Stomach (tissue), 9 donors: ENCODE measurements around the gene CLCNKB. TPM values are rescaled to one million over a fixed set of nuclear protein-coding genes. Genes with fewer than 3 reads are reported as not detected.

Experiments used
- DNase-seq, 2 donors: peaks; one replicate each; pipeline versions ENCODE4 v3.0.0 to v3.0.0-alpha.2; 2013 to 2019
- H3K27ac ChIP-seq, 5 donors: fragments of 200-600 bp in 4 of 5; sonication (generic) in 4 of 5; one replicate each; pipeline ENCODE4 v1.5.1; 2013 to 2019; ENCODE audit warnings: mild to moderate bottlenecking in 1 of 5, moderate library complexity in 1 of 5
- H3K27me3 ChIP-seq, 3 donors: fragments of 200-600 bp; sonication (generic); one replicate each; pipeline ENCODE4 v1.5.1; 2017 to 2019; ENCODE audit warnings: mixed run types in 1 of 3
- H3K36me3 ChIP-seq, 4 donors: fragments of 200-600 bp; sonication (generic); 1 replicate in 3 of 4; 2 replicates in 1 of 4; pipeline ENCODE4 v1.5.1; 2016 to 2019
- H3K4me1 ChIP-seq, 4 donors: fragments of 200-600 bp; sonication (generic); one replicate each; pipeline ENCODE4 v1.5.1; 2016 to 2019
- H3K4me3 ChIP-seq, 4 donors: fragments of 200-600 bp; sonication (generic) in 3 of 4; one replicate each; pipeline ENCODE4 v1.5.1; 2016 to 2019; ENCODE audit warnings: mild to moderate bottlenecking in 1 of 4
- H3K9me3 ChIP-seq, 4 donors: fragments of 200-600 bp; sonication (generic); one replicate each; pipeline ENCODE4 v1.5.1; 2016 to 2019
- EP300 ChIP-seq: sonication (generic); formaldehyde crosslinking; IDR thresholded peaks from one replicate; pipeline ENCODE4 v1.6.1; 2017; ENCODE audit warnings: antibody characterized with exemption
- POLR2A ChIP-seq, 4 donors: fragments of 450-650 bp; IDR thresholded peaks; one replicate each; pipeline ENCODE4 v1.6.1; 2016; ENCODE audit warnings: antibody characterized with exemption in 4 of 4, control low read depth in 2 of 4, mild to moderate bottlenecking in 1 of 4, moderate library complexity in 1 of 4
- POLR2AphosphoS5 ChIP-seq, 3 donors: sonication (generic); formaldehyde crosslinking; IDR thresholded peaks; one replicate each; pipeline ENCODE4 v1.6.1; 2016; ENCODE audit warnings: antibody characterized with exemption in 3 of 3
- WGBS, 5 donors: extraction: QIAGEN DNeasy Blood & Tissue Kit in 3 of 5; methylation state at CpG; one replicate each; pipeline versions ENCODE4 v1.1.5 to v1.1.7; 2013 to 2018; 5-methylcytosine and 5-hydroxymethylcytosine counted together
- intact Hi-C: fragments of 100-400 bp; cut with DNase I; formaldehyde crosslinking; loops from one replicate; pipeline ENCODE4 v1.15.1; 2023; ENCODE audit warnings: low total_unique reads
- polyA plus RNA-seq, 3 donors: library from polyadenylated mRNA; stranded (reverse); fragments of 200-250 nt; gene quantifications; one replicate each; pipeline ENCODE4 v1.2.3, GENCODE V29; 2013
- total RNA-seq, 5 donors: library from RNA; depleted of rRNA; stranded (reverse); fragments of >200 nt; gene quantifications; one replicate each; pipeline versions ENCODE4 v1.1.0 to v1.2.3, GENCODE V29; 2014 to 2016
- TF ChIP-seq, protein P1 (sequence below), 7 experiments: fragments of 450-650 bp in 4 of 7; fragments of 200-600 bp in 3 of 7; sonication (generic) in 3 of 7; IDR thresholded peaks; one replicate each; pipeline ENCODE4 v1.5.1; 2016 to 2019; ENCODE audit warnings: antibody characterized with exemption in 7 of 7, control low read depth in 2 of 7, mild to moderate bottlenecking in 1 of 7
- donor health status: healthy with polysubstance abuse.
- donor health status: Bipolar disorder and iron deficiency.
- donor health status: healthy.

The CLCNKB gene
- total and polyA plus RNA-seq, 8 donors = 0.19 to 0.92 (median 0.45) TPM; not detected in 4

DNA sequence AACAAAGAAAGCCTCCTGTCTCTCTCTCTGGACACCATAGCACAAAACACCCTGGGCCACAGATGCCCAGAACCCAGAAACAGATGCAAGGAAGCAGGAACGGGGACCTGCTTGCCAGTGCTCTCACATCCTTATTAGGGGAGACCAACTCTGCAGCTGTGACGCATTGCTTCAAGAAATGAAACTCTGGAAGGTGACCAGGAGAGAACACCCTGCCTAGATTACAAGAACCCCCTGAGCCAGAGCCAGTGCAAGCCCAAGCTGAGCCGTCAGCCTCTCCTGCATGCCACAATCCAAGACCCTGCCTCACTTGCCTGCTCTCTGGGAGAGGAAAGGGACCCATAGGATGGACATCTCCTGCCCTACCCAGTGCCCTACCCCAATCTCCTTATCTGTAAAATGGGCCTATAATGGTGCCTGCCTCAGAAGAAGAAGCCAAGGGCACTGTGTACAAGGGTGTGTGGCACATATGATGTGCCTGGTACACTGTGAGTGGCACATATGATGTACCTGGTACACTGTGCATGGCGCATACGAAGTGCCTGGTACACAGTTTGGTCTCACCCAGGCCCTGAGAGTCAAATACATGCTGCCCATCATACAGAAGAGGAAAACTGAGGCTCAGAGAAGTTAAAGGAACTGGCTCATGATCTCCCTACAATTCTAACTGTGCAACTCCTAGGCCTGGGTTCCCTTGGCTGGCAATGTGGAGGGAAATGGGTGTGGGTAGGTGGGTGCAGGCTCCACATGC, 46.7 kb downstream of the CLCNKB start:
- TF ChIP-seq EP300 (no peak), POLR2A (IDR thresholded peaks at IDR 0.05) (no peak), POLR2AphosphoS5 (IDR thresholded peaks at IDR 0.05) (no peak)
- TF ChIP-seq, protein P1, sequence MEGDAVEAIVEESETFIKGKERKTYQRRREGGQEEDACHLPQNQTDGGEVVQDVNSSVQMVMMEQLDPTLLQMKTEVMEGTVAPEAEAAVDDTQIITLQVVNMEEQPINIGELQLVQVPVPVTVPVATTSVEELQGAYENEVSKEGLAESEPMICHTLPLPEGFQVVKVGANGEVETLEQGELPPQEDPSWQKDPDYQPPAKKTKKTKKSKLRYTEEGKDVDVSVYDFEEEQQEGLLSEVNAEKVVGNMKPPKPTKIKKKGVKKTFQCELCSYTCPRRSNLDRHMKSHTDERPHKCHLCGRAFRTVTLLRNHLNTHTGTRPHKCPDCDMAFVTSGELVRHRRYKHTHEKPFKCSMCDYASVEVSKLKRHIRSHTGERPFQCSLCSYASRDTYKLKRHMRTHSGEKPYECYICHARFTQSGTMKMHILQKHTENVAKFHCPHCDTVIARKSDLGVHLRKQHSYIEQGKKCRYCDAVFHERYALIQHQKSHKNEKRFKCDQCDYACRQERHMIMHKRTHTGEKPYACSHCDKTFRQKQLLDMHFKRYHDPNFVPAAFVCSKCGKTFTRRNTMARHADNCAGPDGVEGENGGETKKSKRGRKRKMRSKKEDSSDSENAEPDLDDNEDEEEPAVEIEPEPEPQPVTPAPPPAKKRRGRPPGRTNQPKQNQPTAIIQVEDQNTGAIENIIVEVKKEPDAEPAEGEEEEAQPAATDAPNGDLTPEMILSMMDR (IDR thresholded peaks at IDR 0.05) = no peak
- no peak for DNase-seq
- Histone ChIP-seq H3K4me3 (no peak overlapping the region), H3K9me3 (no peaks in the 10 kb centered on the region), H3K4me1 (no peaks in the 10 kb centered on the region), H3K27me3 (no peaks in the 10 kb centered on the region), H3K27ac (no peak overlapping the region), H3K36me3 (no peaks in the 10 kb centered on the region)
- WGBS, 5 donors = 76 to 90% (median 83%) methylated on average over 5 of the region's 5 CpGs
- intact Hi-C loops = no loop called here

DNA sequence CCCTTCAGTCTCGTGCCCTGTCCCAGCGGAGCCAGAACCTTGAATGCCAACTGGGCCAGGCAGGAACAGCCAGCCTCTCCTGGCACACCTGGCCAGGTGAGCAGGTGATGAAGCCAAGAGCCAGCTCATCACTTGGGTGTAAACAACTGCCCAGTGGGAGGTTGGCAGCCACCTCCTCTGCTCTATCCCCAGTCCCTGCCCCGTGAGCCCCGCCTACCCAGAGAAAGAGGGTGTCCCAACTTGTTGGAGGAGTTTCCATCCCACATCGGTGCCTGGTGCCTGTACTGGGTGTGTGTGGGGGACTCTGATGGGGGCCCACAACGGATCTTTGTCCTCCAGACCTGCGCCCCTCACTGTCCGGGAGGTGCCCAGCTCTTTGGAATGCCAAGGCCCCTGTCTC, 47.7 kb downstream of the CLCNKB start:
- 63 to 75% (median 65%) methylated on average over 8 of the region's 8 CpGs for WGBS, 5 donors

DNA sequence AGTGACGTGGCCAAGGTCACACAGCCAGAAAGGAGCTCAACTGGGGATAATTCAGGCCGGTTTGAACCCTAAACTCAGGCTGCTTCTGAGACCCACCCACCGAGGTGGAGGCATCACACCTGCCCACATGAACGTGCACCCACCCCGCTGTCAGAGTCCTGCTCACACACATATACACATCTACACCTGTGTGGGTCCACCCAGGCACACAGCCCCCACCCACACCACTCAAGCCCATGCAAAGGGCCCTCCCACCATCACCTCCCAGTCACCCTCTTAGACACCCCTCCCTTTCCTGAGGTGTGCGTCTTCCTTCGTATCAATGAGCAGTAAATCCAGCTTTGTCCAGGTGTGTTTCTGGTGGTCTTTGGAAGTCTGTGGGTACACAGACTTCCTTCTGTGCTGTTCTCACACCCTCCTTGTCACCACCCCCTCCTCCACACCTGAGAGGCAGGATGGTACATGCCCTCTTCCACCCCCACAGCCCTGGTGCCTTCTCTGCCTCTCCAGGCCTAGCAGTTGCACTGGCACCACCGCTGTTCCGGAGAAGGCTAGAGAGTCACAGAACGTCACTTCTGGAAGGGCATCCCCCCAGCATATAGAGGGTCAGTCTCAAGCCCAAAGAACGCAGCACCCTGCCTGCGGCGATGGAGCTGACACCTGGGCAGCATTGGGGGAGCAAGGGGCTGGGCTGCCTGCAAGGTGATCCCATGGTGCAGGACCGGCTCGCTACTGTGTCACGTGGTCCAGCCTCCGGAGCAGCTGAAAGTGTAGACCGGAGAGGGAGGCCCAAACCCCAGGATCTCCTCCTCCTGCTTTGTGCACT, 48.7 kb downstream of the CLCNKB start:
- H3K36me3 ChIP-seq = no peaks in the 10 kb centered on the region
- WGBS, 5 donors = 80 to 89% (median 85%) methylated on average over 13 to 18 of the region's 18 CpGs
- no peak overlapping the region for H3K27ac ChIP-seq
- intact Hi-C loops = no loop called here
- H3K27me3 ChIP-seq = peaks cover 0 to 9% (median 0%) of the 10 kb centered on the region in 3 donors
- TF ChIP-seq POLR2A (IDR thresholded peaks at IDR 0.05) (no peak), POLR2AphosphoS5 (IDR thresholded peaks at IDR 0.05) (no peak), EP300 (no peak)
- TF ChIP-seq, protein P1 (IDR thresholded peaks at IDR 0.05) = no peak
- no peaks in the 10 kb centered on the region for H3K9me3 ChIP-seq
- H3K4me1 ChIP-seq = no peaks in the 10 kb centered on the region
- H3K4me3 ChIP-seq = no peak overlapping the region
- no peak for DNase-seq

More for the DNA sequence above, 47.7 kb downstream of the CLCNKB start:
- H3K4me3 ChIP-seq = no peak overlapping the region
- intact Hi-C loops = no loop called here
- no peaks in the 10 kb centered on the region for H3K4me1 ChIP-seq
- H3K9me3 ChIP-seq = no peaks in the 10 kb centered on the region
- DNase-seq = peak in 1 of 2 donors; percentile 38
- no peaks in the 10 kb centered on the region for H3K36me3 ChIP-seq
- H3K27ac ChIP-seq = no peak overlapping the region
- TF ChIP-seq, protein P1 (IDR thresholded peaks at IDR 0.05) = no peak
- TF ChIP-seq POLR2AphosphoS5 (IDR thresholded peaks at IDR 0.05) = no peak
- TF ChIP-seq EP300 = no peak
- no peak for TF ChIP-seq POLR2A (IDR thresholded peaks at IDR 0.05)
- peaks cover 0 to 9% (median 0%) of the 10 kb centered on the region in 3 donors for H3K27me3 ChIP-seq

DNA sequence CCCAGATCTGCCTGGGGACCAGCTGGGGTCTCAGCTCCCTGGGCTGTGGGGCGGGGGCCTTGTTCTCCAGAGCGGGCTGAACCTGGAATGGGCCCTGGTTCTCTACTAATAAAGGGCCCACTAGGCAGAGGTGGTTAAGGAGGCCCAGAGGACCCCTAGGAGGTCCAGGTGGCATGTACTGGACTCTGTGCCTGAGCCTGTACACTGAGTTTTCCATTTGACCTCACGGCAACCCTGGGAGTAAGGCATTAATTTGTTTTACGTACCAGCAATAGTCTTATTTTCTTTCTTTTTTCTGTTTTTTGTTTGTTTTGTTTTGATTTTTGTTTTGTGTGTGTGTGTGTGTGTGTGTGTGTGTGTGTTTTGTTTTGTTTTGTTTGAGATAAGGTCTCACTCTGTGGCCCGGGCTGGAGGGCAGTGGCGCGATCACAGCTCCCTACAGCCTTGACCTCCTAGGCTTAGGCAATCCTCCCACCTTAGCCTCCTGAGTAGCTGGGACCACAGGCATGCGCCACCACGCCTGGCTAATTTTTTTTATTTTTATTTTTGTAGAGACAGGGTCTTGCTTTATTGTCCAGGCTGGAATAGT, 49.4 kb downstream of the CLCNKB start:
- Histone ChIP-seq H3K27ac (no peak overlapping the region), H3K9me3 (no peaks in the 10 kb centered on the region), H3K27me3 (peaks cover 0 to 9% (median 0%) of the 10 kb centered on the region in 3 donors), H3K4me1 (no peaks in the 10 kb centered on the region), H3K36me3 (no peaks in the 10 kb centered on the region), H3K4me3 (no peak overlapping the region)
- no peak for TF ChIP-seq EP300
- no peak for TF ChIP-seq POLR2AphosphoS5 (IDR thresholded peaks at IDR 0.05)
- TF ChIP-seq, protein P1 (IDR thresholded peaks at IDR 0.05) = no peak
- TF ChIP-seq POLR2A (IDR thresholded peaks at IDR 0.05) = no peak
- WGBS, 5 donors = 85 to 93% (median 91%) methylated on average over 9 of the region's 9 CpGs
- no peak for DNase-seq
- intact Hi-C loops = no loop called here
